ENCODE results near the gene NUTF2.

Gene NUTF2

DNA sequence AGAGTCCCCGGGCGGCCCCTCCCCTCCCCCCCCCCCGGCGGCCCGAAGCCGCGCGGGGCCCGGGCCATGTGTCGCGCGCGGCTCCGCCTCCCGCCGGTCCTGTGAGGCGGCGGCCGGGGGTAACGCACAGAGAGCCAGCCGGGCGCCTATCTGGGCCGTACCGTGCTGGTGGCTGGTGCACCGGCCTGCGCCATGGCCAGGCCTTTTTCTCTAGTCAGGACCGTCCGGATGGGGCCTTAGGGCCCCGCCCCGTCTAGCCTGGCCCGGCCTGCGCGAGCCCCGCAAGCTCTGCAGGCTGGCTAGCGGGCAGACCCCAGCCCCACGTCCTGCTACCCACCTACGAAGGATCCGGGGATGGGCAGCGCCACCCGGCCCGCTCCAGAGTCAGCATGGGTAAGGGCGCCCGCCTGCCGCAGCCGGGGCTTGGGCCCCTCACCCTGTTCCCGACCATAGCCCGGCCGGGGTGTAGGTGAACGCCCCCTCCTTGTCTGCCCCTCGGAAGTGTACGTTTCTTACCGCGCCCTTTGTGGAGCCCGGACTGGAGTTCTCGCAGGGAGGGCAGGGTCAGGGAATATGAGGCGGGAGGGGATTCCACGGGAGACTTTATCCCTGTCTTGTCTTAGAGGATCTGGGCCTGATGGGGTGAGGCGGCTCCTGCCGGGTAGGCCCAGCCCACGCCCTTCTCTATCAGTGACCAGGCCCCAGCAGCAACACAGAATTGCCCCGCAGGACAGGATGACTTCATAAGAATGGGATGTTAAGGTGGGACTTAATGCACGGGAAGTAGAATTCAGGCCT lies 530 bp downstream of the NUTF2 start, which contains the start of gene CENPT:
CENPT (minus strand) TSS at position 630 of the 798 bp plus-strand sequence. CDS start 13,834 bp downstream, outside the sequence.
- Histone ChIP-seq H3K4me3 (ENCODE audit: insufficient read depth, low read depth, low read length) (peak within 1 kb of the TSS; percentile 100), H3K4me1 (ENCODE audit: control insufficient read depth, insufficient read depth, low read length) (peaks cover 29% of the 10 kb centered on the region), H3K27me3 (ENCODE audit: control insufficient read depth, insufficient read depth, low read length, poor library complexity, severe bottlenecking) (no peaks in the 10 kb centered on the region), H3K9me3 (ENCODE audit: control insufficient read depth, low read length) (no peaks in the 10 kb centered on the region), H3K27ac (ENCODE audit: insufficient read depth, low read depth, low read length, poor library complexity, severe bottlenecking) (peak within 1 kb of the TSS; percentile 65), H3K36me3 (ENCODE audit: control insufficient read depth, insufficient read depth, low read length) (no peaks in the 10 kb centered on the region)
- 0 to 1% methylated on average over 60 to 61 of the region's 62 CpGs for WGBS, 2 experiments

DNA sequence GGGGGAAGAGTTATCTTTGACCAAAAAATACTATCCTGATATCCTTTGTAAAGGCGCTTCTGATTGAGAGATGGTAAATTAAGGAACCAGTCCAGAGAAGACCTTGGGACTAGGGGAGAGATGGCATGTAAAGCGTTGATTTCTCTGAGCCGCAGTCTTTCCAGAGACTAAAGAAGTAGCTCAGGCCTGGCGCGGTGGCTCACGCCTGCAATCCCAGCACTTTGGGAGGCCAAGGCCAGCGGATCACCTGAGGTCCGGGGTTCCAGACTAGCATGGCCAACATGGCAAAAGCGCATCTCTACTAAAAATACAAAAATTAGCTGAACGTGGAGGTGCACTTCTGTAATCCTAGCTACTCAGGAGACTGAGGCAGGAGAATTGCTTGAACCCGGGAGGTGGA lies 1.4 kb downstream of the NUTF2 start:
- 93 to 95% methylated on average over 11 of the region's 11 CpGs for WGBS, 2 experiments
- peaks cover 28% of the 10 kb centered on the region for H3K4me1 ChIP-seq (ENCODE audit: control insufficient read depth, insufficient read depth, low read length)
- no peaks in the 10 kb centered on the region for H3K36me3 ChIP-seq (ENCODE audit: control insufficient read depth, insufficient read depth, low read length)
- no peaks in the 10 kb centered on the region for H3K9me3 ChIP-seq (ENCODE audit: control insufficient read depth, low read length)
- no peak overlapping the region for H3K27ac ChIP-seq (ENCODE audit: insufficient read depth, low read depth, low read length, poor library complexity, severe bottlenecking)
- no peaks in the 10 kb centered on the region for H3K27me3 ChIP-seq (ENCODE audit: control insufficient read depth, insufficient read depth, low read length, poor library complexity, severe bottlenecking)
- peak overlapping the region; percentile 100 for H3K4me3 ChIP-seq (ENCODE audit: insufficient read depth, low read depth, low read length)

DNA sequence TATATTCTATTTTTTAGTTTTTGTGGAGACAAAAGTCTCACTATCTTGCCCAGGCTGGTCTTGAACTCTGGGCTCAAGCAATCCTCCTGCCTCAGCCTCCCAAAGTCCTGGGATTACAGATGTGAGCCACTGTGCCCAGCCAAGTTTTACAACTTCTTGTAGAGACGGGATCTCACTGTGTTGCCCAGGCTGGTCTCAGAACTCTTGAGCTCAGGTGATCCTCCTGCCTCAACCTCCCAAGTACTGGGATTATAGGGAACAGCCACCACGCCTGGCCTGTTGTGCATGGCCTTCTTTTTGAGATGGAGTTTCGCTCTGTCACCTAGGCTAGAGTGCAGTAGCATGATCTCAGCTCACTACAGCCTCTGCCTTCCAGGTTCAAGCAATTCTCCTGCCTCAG lies 6.9 kb downstream of the NUTF2 start:
- no peaks in the 10 kb centered on the region for H3K4me1 ChIP-seq (ENCODE audit: control insufficient read depth, insufficient read depth, low read length)

DNA sequence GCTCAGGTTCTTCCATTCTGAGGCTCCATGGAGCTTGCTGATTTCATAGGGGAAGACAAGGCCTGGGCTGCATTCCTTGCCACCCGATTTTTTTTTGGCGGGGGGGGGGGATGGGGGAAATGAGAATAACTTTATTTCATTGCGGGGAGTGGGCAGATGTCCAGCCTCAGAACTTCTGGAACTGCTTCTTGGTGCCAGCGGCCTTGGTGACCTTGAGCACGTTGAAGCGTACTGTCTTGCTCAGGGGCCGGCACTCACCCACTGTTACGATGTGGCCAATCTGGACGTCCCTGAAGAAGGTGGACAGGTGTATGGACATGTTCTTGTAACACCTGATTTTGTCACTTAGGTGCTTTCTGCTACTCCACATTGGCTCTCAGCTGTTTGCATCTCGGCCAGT lies 9.1 kb downstream of the NUTF2 start:
- Histone ChIP-seq H3K27ac (ENCODE audit: insufficient read depth, low read depth, low read length, poor library complexity, severe bottlenecking) (no peak overlapping the region), H3K36me3 (ENCODE audit: control insufficient read depth, insufficient read depth, low read length) (no peaks in the 10 kb centered on the region), H3K4me1 (ENCODE audit: control insufficient read depth, insufficient read depth, low read length) (no peaks in the 10 kb centered on the region), H3K4me3 (ENCODE audit: insufficient read depth, low read depth, low read length) (no peak overlapping the region), H3K27me3 (ENCODE audit: control insufficient read depth, insufficient read depth, low read length, poor library complexity, severe bottlenecking) (no peaks in the 10 kb centered on the region), H3K9me3 (ENCODE audit: control insufficient read depth, low read length) (no peaks in the 10 kb centered on the region)
- WGBS, 2 experiments: 92 to 95% methylated on average over 10 of the region's 10 CpGs

More for the DNA sequence above, 6.9 kb downstream of the NUTF2 start:
- WGBS, 2 experiments: 87 to 94% methylated on average over 3 of the region's 3 CpGs
- Histone ChIP-seq H3K36me3 (ENCODE audit: control insufficient read depth, insufficient read depth, low read length) (no peaks in the 10 kb centered on the region), H3K4me3 (ENCODE audit: insufficient read depth, low read depth, low read length) (no peak overlapping the region), H3K27ac (ENCODE audit: insufficient read depth, low read depth, low read length, poor library complexity, severe bottlenecking) (no peak overlapping the region), H3K9me3 (ENCODE audit: control insufficient read depth, low read length) (no peaks in the 10 kb centered on the region), H3K27me3 (ENCODE audit: control insufficient read depth, insufficient read depth, low read length, poor library complexity, severe bottlenecking) (no peaks in the 10 kb centered on the region)

DNA sequence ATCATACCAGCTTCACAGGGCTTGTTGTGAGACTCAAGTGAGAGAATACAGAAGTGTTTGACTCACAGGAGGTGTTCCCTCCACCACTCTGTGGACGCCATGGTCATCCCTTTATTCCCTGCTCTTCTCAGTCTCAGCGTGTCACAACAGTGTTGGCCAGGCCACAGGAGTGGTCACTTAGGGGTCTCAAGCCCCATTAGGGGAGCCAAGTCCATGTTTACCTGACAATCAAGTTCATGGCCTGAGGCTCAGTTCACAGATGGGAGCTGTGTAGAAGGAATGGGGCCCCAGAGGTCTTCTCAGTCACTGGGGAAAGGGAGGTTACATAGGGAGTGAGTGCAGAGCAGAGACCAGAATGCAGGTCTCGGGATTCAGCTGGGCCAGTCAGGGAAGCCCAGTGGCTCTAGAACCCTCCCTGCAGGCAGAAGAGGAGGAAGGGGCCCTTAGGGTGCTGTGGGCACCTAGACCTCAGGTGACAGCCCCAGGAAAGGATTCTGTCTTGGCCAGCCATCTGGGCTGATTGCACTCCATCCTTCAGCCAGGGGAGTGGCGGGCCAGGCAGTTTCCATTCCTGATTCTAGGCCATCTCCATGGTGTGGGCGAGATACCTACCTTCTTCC lies 10.3 kb downstream of the NUTF2 start:
- no peak overlapping the region for H3K27ac ChIP-seq (ENCODE audit: insufficient read depth, low read depth, low read length, poor library complexity, severe bottlenecking)
- H3K9me3 ChIP-seq (ENCODE audit: control insufficient read depth, low read length): no peaks in the 10 kb centered on the region
- H3K4me3 ChIP-seq (ENCODE audit: insufficient read depth, low read depth, low read length): no peak overlapping the region
- no peaks in the 10 kb centered on the region for H3K4me1 ChIP-seq (ENCODE audit: control insufficient read depth, insufficient read depth, low read length)
- H3K27me3 ChIP-seq (ENCODE audit: control insufficient read depth, insufficient read depth, low read length, poor library complexity, severe bottlenecking): no peaks in the 10 kb centered on the region
- 92 to 93% methylated on average over 5 of the region's 5 CpGs for WGBS, 2 experiments
- no peaks in the 10 kb centered on the region for H3K36me3 ChIP-seq (ENCODE audit: control insufficient read depth, insufficient read depth, low read length)

DNA sequence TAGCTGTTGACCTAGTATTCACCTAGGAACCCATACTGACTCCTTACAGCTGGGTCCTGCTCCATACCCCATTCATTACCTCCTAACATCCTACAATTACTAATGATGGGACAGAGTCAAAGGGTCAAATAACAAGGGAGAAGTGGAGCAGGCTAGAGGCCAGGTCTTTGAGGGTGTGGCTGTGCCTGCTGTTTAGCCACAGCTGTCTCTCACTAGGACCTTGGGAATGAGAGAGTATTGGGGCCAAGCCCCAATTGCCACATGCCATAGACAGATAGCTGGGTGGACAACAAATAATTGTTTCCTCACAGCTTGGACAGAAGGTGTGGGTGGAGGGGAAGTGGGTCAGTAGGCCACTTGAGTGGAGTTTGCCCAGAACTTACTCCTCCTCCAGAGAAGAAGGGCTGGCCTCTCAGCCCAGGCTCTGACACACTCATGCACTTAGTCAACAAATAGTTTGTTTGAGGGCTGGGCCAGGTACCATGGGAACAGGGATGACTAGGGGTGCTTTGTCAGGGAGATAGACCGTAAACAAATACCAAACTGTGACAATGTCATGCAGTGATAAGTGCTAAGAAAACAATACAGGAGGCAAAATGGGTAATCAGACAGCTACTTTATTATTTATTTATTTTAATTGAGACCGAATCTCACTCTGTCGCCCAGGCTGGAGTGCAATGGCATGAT lies 11.0 kb downstream of the NUTF2 start:
- Histone ChIP-seq H3K9me3 (ENCODE audit: control insufficient read depth, low read length) (no peaks in the 10 kb centered on the region), H3K4me3 (ENCODE audit: insufficient read depth, low read depth, low read length) (no peak overlapping the region), H3K27ac (ENCODE audit: insufficient read depth, low read depth, low read length, poor library complexity, severe bottlenecking) (no peak overlapping the region), H3K36me3 (ENCODE audit: control insufficient read depth, insufficient read depth, low read length) (no peaks in the 10 kb centered on the region), H3K27me3 (ENCODE audit: control insufficient read depth, insufficient read depth, low read length, poor library complexity, severe bottlenecking) (no peaks in the 10 kb centered on the region), H3K4me1 (ENCODE audit: control insufficient read depth, insufficient read depth, low read length) (no peaks in the 10 kb centered on the region)
- WGBS, 2 experiments: 71% methylated on average over 3 of the region's 3 CpGs

DNA sequence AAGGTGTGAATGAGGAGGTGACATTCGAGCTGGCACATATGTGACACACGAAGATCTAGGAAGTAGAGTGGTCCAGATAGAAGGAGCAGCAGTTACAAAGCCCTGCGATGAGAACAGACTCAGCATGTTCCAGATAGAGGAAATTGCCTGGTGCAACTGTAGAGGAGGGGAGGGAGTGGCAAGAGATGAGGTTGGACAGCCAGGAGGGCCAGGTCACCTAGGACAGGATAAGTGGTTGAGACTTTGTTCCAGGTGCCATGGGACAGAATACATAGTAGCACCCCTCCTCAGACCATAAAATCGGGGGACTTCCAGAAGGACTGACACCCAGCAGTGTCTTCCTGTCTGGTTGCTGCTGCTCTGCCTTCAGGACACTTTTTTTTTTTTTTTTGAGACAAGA lies 11.8 kb downstream of the NUTF2 start:
- Histone ChIP-seq H3K9me3 (ENCODE audit: control insufficient read depth, low read length) (no peaks in the 10 kb centered on the region), H3K4me3 (ENCODE audit: insufficient read depth, low read depth, low read length) (no peak overlapping the region), H3K27me3 (ENCODE audit: control insufficient read depth, insufficient read depth, low read length, poor library complexity, severe bottlenecking) (no peaks in the 10 kb centered on the region), H3K4me1 (ENCODE audit: control insufficient read depth, insufficient read depth, low read length) (no peaks in the 10 kb centered on the region), H3K27ac (ENCODE audit: insufficient read depth, low read depth, low read length, poor library complexity, severe bottlenecking) (no peak overlapping the region), H3K36me3 (ENCODE audit: control insufficient read depth, insufficient read depth, low read length) (no peaks in the 10 kb centered on the region)
- WGBS, 2 experiments: 90 to 92% methylated on average over 4 of the region's 4 CpGs

DNA sequence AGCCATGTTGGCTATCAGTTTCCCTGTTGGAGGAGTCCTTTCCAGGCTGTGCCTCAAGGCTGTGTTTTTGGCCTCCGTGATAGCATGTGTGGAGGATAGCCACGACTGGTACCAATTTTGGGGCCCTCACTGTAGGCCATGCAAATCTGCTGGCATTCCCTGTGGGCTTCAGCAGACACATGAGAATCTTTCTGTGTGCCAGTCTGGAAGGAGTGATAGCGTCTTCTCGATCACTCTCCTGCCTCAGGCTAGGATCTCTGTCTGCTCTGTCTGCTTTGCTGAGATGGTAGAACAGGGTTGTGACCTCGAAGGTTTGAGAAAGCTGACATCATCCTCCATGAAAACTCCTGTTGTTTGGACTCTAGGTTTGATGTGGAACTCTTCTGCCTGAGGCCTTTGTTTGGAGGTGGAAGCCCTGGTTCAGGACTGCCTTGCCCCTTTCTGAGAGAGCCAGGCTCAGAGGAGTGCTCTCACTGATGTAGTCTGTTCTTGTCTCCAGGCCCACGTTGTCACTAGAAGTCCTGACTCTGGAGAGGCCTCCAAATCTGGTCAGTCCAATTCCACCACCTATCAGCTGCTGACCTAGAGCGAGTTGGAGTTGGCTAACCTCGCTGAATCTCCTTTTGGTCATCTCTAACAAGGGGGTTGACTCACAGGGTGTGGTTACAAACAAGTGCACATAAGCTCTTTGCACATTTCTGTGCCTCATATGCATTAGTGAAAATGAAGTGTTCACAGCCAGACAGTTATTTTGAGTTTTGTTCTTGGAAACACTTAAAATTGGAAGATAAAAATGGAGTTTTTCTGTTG lies 14.1 kb downstream of the NUTF2 start:
- no peak overlapping the region for H3K27ac ChIP-seq (ENCODE audit: insufficient read depth, low read depth, low read length, poor library complexity, severe bottlenecking)
- WGBS, 2 experiments: 95 to 97% methylated on average over 8 of the region's 8 CpGs
- H3K4me1 ChIP-seq (ENCODE audit: control insufficient read depth, insufficient read depth, low read length): no peaks in the 10 kb centered on the region
- no peaks in the 10 kb centered on the region for H3K36me3 ChIP-seq (ENCODE audit: control insufficient read depth, insufficient read depth, low read length)
- no peak overlapping the region for H3K4me3 ChIP-seq (ENCODE audit: insufficient read depth, low read depth, low read length)
- H3K27me3 ChIP-seq (ENCODE audit: control insufficient read depth, insufficient read depth, low read length, poor library complexity, severe bottlenecking): no peaks in the 10 kb centered on the region
- H3K9me3 ChIP-seq (ENCODE audit: control insufficient read depth, low read length): no peaks in the 10 kb centered on the region

DNA sequence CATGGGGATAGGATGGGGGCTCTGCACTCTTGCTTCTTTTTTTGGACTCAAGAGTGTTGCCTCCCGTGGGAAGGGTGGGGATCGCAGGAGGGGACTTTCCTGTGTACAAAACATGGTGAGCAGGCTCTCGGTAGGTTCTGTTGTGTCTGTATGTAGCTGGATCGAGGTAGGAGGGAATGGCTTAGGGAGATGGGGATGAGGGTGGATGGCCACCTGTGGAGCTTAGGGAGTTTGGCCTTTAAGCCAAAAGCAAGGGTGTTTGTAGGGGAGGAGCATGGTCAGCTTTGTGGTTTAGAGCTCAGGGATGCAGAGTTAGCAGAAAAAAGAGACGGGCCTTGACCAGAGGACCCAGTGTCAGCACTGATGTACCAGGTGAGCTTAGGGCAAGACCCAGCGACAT lies 15.1 kb downstream of the NUTF2 start:
- Histone ChIP-seq H3K4me1 (ENCODE audit: control insufficient read depth, insufficient read depth, low read length) (no peaks in the 10 kb centered on the region), H3K27ac (ENCODE audit: insufficient read depth, low read depth, low read length, poor library complexity, severe bottlenecking) (no peak overlapping the region), H3K4me3 (ENCODE audit: insufficient read depth, low read depth, low read length) (no peak overlapping the region), H3K36me3 (ENCODE audit: control insufficient read depth, insufficient read depth, low read length) (peaks cover 3% of the 10 kb centered on the region), H3K27me3 (ENCODE audit: control insufficient read depth, insufficient read depth, low read length, poor library complexity, severe bottlenecking) (no peaks in the 10 kb centered on the region), H3K9me3 (ENCODE audit: control insufficient read depth, low read length) (no peaks in the 10 kb centered on the region)
- WGBS, 2 experiments: 93 to 94% methylated on average over 6 of the region's 6 CpGs

Data from ectodermal cell (in vitro differentiated cells).